ENCODE results near the gene GALNTL6.

GALNTL6 gene

DNA sequence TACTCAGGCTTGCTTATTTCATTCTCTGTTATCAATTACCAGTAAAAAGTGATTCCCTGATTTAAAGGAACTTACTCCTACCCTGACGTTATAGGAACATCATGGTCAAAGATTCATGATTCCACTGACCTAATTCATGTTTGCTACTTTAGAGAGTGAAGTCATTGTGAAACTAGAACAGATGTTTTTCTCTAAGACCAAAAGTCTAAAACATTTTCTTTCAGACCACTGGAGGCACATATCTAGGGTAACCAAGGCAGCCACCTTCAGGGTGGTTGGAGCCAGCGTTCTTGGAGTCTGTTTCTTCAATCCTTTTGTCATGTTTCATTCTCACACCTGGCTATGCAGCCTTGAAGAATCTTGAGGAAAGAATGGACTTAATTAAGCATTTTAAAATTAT, 77.8 kb downstream of the GALNTL6 start:
- no peak overlapping the region for H3K4me2 ChIP-seq (ENCODE audit: low read depth, low read length, poor library complexity, severe bottlenecking)
- no peaks in the 10 kb centered on the region for H3K27me3 ChIP-seq (ENCODE audit: insufficient read depth, low read length, poor library complexity, severe bottlenecking)
- H3K36me3 ChIP-seq (ENCODE audit: insufficient read depth, low read length) = no peaks in the 10 kb centered on the region
- no peaks in the 10 kb centered on the region for H3K9me2 ChIP-seq (replicated peaks; ENCODE audit: low read depth, low read length)
- no peak overlapping the region for H2AFZ ChIP-seq (ENCODE audit: low read length)
- TF ChIP-seq EZH2phosphoT487 (IDR thresholded peaks at IDR 0.05; ENCODE audit: borderline replicate concordance) = no peak
- TF ChIP-seq, protein P1, sequence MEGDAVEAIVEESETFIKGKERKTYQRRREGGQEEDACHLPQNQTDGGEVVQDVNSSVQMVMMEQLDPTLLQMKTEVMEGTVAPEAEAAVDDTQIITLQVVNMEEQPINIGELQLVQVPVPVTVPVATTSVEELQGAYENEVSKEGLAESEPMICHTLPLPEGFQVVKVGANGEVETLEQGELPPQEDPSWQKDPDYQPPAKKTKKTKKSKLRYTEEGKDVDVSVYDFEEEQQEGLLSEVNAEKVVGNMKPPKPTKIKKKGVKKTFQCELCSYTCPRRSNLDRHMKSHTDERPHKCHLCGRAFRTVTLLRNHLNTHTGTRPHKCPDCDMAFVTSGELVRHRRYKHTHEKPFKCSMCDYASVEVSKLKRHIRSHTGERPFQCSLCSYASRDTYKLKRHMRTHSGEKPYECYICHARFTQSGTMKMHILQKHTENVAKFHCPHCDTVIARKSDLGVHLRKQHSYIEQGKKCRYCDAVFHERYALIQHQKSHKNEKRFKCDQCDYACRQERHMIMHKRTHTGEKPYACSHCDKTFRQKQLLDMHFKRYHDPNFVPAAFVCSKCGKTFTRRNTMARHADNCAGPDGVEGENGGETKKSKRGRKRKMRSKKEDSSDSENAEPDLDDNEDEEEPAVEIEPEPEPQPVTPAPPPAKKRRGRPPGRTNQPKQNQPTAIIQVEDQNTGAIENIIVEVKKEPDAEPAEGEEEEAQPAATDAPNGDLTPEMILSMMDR (conservative IDR thresholded peaks at IDR 0.05; ENCODE audit: low read length) = no peak
- H3K4me3 ChIP-seq (ENCODE audit: low read length, poor library complexity, severe bottlenecking) = no peak overlapping the region
- H3K79me2 ChIP-seq (ENCODE audit: insufficient read depth, low read length) = no peaks in the 10 kb centered on the region
- H4K20me1 ChIP-seq (ENCODE audit: insufficient read depth, low read length, poor library complexity, severe bottlenecking) = no peaks in the 10 kb centered on the region
- no peak overlapping the region for H3K9ac ChIP-seq (ENCODE audit: low read depth, low read length, poor library complexity, severe bottlenecking)
- no peaks in the 10 kb centered on the region; the same call in 1 of the 2 replicates for H3K9me3 ChIP-seq (ENCODE audit: insufficient read depth, low read depth, low read length)
- H3F3A ChIP-seq (ENCODE audit: low read depth) = no peaks in the 10 kb centered on the region
- H3K4me1 ChIP-seq (ENCODE audit: insufficient read depth, low read length, poor library complexity, severe bottlenecking) = no peaks in the 10 kb centered on the region

DNA sequence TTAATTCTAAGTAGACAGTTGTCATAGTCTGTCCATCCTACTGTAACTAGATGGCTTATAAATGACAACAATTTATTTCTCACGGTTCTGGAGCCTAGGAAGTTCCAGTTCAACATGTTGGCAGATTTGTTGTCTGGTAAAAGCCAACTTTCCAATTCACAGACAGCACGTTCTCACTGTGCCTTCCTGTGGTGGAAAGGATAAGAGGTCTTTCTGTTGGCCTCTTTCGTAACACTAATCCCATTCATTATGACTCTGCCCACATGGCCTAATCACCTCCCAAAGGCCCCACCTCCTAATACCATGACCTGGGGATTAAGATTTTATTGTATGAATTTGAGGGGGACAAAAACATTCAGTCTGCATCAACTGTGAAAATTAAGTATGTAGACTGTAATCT, 83.2 kb downstream of the GALNTL6 start:
- no peak overlapping the region for H3K4me3 ChIP-seq (ENCODE audit: low read length, poor library complexity, severe bottlenecking)
- H3K4me1 ChIP-seq (ENCODE audit: insufficient read depth, low read length, poor library complexity, severe bottlenecking) = no peaks in the 10 kb centered on the region
- H3K9me3 ChIP-seq (ENCODE audit: insufficient read depth, low read depth, low read length) = no peaks in the 10 kb centered on the region; the same call in 1 of the 2 replicates
- TF ChIP-seq EZH2phosphoT487 (IDR thresholded peaks at IDR 0.05; ENCODE audit: borderline replicate concordance) = no peak
- TF ChIP-seq, protein P1 (conservative IDR thresholded peaks at IDR 0.05; ENCODE audit: low read length) = no peak
- no peaks in the 10 kb centered on the region for H3K79me2 ChIP-seq (ENCODE audit: insufficient read depth, low read length)
- no peak overlapping the region for H3K9ac ChIP-seq (ENCODE audit: low read depth, low read length, poor library complexity, severe bottlenecking)
- no peak overlapping the region for H3K4me2 ChIP-seq (ENCODE audit: low read depth, low read length, poor library complexity, severe bottlenecking)
- H3K9me2 ChIP-seq (replicated peaks; ENCODE audit: low read depth, low read length) = no peaks in the 10 kb centered on the region
- H3K27me3 ChIP-seq (ENCODE audit: insufficient read depth, low read length, poor library complexity, severe bottlenecking) = no peaks in the 10 kb centered on the region
- no peak overlapping the region for H2AFZ ChIP-seq (ENCODE audit: low read length)
- H4K20me1 ChIP-seq (ENCODE audit: insufficient read depth, low read length, poor library complexity, severe bottlenecking) = no peaks in the 10 kb centered on the region
- H3K36me3 ChIP-seq (ENCODE audit: insufficient read depth, low read length) = no peaks in the 10 kb centered on the region
- H3F3A ChIP-seq (ENCODE audit: low read depth) = no peaks in the 10 kb centered on the region

DNA sequence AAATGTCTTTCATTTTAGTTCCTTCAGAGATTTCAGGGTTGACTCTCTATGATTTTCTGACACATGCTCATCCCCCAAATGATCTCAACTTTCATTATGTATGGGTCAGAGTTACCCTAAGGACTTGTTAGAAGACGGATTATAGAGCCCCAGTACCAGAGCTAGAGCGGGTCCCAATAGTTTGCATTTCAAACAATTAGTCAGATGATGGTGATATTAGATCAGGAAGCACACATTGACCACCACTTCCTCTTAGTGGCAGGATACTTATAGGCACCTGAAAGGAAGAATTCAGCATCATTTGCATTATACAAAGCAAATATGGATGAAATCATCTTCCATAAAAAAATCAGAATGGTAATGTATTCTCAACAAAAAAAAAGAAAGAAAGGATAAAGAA, 106.1 kb downstream of the GALNTL6 start:
- no peak for TF ChIP-seq EZH2phosphoT487 (IDR thresholded peaks at IDR 0.05; ENCODE audit: borderline replicate concordance)
- TF ChIP-seq, protein P1 (conservative IDR thresholded peaks at IDR 0.05; ENCODE audit: low read length) = no peak
- H3F3A ChIP-seq (ENCODE audit: low read depth) = no peaks in the 10 kb centered on the region
- no peaks in the 10 kb centered on the region for H3K27me3 ChIP-seq (ENCODE audit: insufficient read depth, low read length, poor library complexity, severe bottlenecking)
- no peak overlapping the region for H2AFZ ChIP-seq (ENCODE audit: low read length)
- no peaks in the 10 kb centered on the region for H3K36me3 ChIP-seq (ENCODE audit: insufficient read depth, low read length)
- peaks cover 7% of the 10 kb centered on the region for H3K4me1 ChIP-seq (ENCODE audit: insufficient read depth, low read length, poor library complexity, severe bottlenecking)
- peak overlapping the region; percentile 38 for H3K4me2 ChIP-seq (ENCODE audit: low read depth, low read length, poor library complexity, severe bottlenecking)
- H3K9me3 ChIP-seq (ENCODE audit: insufficient read depth, low read depth, low read length) = no peaks in the 10 kb centered on the region
- no peak overlapping the region for H3K9ac ChIP-seq (ENCODE audit: low read depth, low read length, poor library complexity, severe bottlenecking)
- H3K9me2 ChIP-seq (replicated peaks; ENCODE audit: low read depth, low read length) = no peaks in the 10 kb centered on the region
- H4K20me1 ChIP-seq (ENCODE audit: insufficient read depth, low read length, poor library complexity, severe bottlenecking) = no peaks in the 10 kb centered on the region
- no peak overlapping the region for H3K4me3 ChIP-seq (ENCODE audit: low read length, poor library complexity, severe bottlenecking)
- no peaks in the 10 kb centered on the region for H3K79me2 ChIP-seq (ENCODE audit: insufficient read depth, low read length)
